Transverse colon (tissue), 4 donors: ENCODE measurements around the gene BMP2K. TPM values are rescaled to one million over a fixed set of nuclear protein-coding genes. Genes with fewer than 3 reads are reported as not detected.

Source experiments
- DNase-seq: peaks from one replicate; pipeline ENCODE4 v3.0.0-alpha.2; 2019
- H3K27ac ChIP-seq, 4 donors: fragments of 200-600 bp; sonication (generic); 2 replicates each; pipeline ENCODE4 v1.5.1; 2016 to 2018; ENCODE audit warnings: inconsistent platforms in 4 of 4
- H3K27me3 ChIP-seq: fragments of 200-600 bp; sonication (generic); 2 replicates; pipeline ENCODE4 v1.5.1; 2017; ENCODE audit warnings: inconsistent platforms
- H3K36me3 ChIP-seq, 4 donors: fragments of 200-600 bp; sonication (generic); 2 replicates each; pipeline ENCODE4 v1.5.1; 2017 to 2019; ENCODE audit warnings: inconsistent platforms in 4 of 4
- H3K4me1 ChIP-seq, 4 donors: fragments of 200-600 bp; sonication (generic); 2 replicates each; pipeline ENCODE4 v1.5.1; 2017 to 2020; ENCODE audit warnings: inconsistent platforms in 4 of 4
- H3K4me3 ChIP-seq, 4 donors: fragments of 200-600 bp; sonication (generic); 1 replicate in 1 of 4; 2 replicates in 3 of 4; pipeline versions ENCODE4 v1.5.1 to v1.6.1; 2017 to 2019; ENCODE audit warnings: inconsistent platforms in 4 of 4
- H3K9me3 ChIP-seq, 2 donors: fragments of 200-600 bp; sonication (generic); 2 replicates each; pipeline ENCODE4 v1.5.1; 2017 to 2019; ENCODE audit warnings: inconsistent platforms in 2 of 2
- CTCF ChIP-seq, 5 experiments: fragments of 200-600 bp in 3 of 5; fragments of 450-650 bp in 2 of 5; sonication (generic) in 3 of 5; IDR thresholded peaks; 1 replicate in 2 of 5; 2 replicates in 3 of 5; pipeline ENCODE4 v1.5.1; 2016 to 2017; ENCODE audit warnings: antibody characterized with exemption in 5 of 5, inconsistent platforms in 3 of 5, mild to moderate bottlenecking in 2 of 5, moderate library complexity in 1 of 5
- EP300 ChIP-seq: sonication (generic); formaldehyde crosslinking; IDR thresholded peaks from one replicate; pipeline ENCODE4 v1.6.1; 2017; ENCODE audit warnings: antibody characterized with exemption, low read depth
- POLR2A ChIP-seq: fragments of 450-650 bp; IDR thresholded peaks from one replicate; pipeline ENCODE4 v1.6.1; 2016; ENCODE audit warnings: antibody characterized with exemption, mild to moderate bottlenecking, moderate library complexity
- POLR2AphosphoS5 ChIP-seq, 3 donors: sonication (generic); formaldehyde crosslinking; IDR thresholded peaks; one replicate each; pipeline ENCODE4 v1.6.1; 2016; ENCODE audit warnings: antibody characterized with exemption in 3 of 3
- WGBS, 2 donors: methylation state at CpG; one replicate each; pipeline ENCODE4 v1.1.5; 2018; ENCODE audit warnings: low coverage in 1 of 2; 5-methylcytosine and 5-hydroxymethylcytosine counted together
- in situ Hi-C, 4 donors: fragments of 200-750 bp; cut with MboI; loops; one replicate each; pipeline versions ENCODE4 v1.15.0 to v1.15.1; 2017; ENCODE audit warnings: low sequenced_read_pairs in 3 of 4, low pct_ligation_motif_present in 1 of 4, low pct_unique_long_range_greater_than_20kb in 1 of 4
- intact Hi-C: fragments of 100-400 bp; cut with DNase I; formaldehyde crosslinking; loops from one replicate; pipeline ENCODE4 v1.15.1; 2023; ENCODE audit warnings: low total_unique reads
- total RNA-seq, 4 donors: library from RNA; depleted of rRNA; stranded (reverse); fragments of >200 nt; gene quantifications; one replicate each; pipeline ENCODE4 v1.1.0, GENCODE V29; 2016

Gene BMP2K
- total RNA-seq, 4 donors from 2014 or later: 12.3 to 147 (median 71.2) TPM

GRCh38 chr4:78753091-78753490 is 23.1 kb upstream of the BMP2K start:
- no peak for DNase-seq
- Histone ChIP-seq H3K9me3 (no peaks in the 10 kb centered on the region), H3K4me1 (peaks cover 0 to 14% (median 0%) of the 10 kb centered on the region in 4 donors), H3K4me3 (no peak overlapping the region), H3K27me3 (no peaks in the 10 kb centered on the region), H3K36me3 (no peaks in the 10 kb centered on the region), H3K27ac (no peak overlapping the region)
- TF ChIP-seq EP300 (no peak), POLR2AphosphoS5 (IDR thresholded peaks at IDR 0.05) (no peak), POLR2A (no peak), CTCF (IDR thresholded peaks at IDR 0.05) (no peak)
- in situ Hi-C loops: no loop called here
- intact Hi-C loops: no loop called here
- WGBS, 2 donors: 90 to 100% methylated on average over 1 to 2 of the region's 2 CpGs

GRCh38 chr4:78754872-78755271 is 21.3 kb upstream of the BMP2K start:
- no peak overlapping the region for H3K4me3 ChIP-seq
- no peak overlapping the region for H3K27ac ChIP-seq
- no peak for TF ChIP-seq POLR2A
- TF ChIP-seq POLR2AphosphoS5 (IDR thresholded peaks at IDR 0.05): no peak
- no peaks in the 10 kb centered on the region for H3K9me3 ChIP-seq
- no peak for DNase-seq
- intact Hi-C loops (no loop called here), in situ Hi-C loops (no loop called here)
- WGBS, 2 donors: 84 to 89% methylated on average over 3 of the region's 3 CpGs
- H3K36me3 ChIP-seq: no peaks in the 10 kb centered on the region
- no peaks in the 10 kb centered on the region for H3K27me3 ChIP-seq
- peaks cover 0 to 11% (median 0%) of the 10 kb centered on the region in 4 donors for H3K4me1 ChIP-seq

GRCh38 chr4:78756137-78756536 is 20.0 kb upstream of the BMP2K start:
- in situ Hi-C loops: no loop called here

GRCh38 chr4:78756776-78757175 is 19.4 kb upstream of the BMP2K start:
- in situ Hi-C loops: no loop called here
- H3K27me3 ChIP-seq: no peaks in the 10 kb centered on the region
- H3K36me3 ChIP-seq: no peaks in the 10 kb centered on the region
- no peak overlapping the region for H3K27ac ChIP-seq
- peaks cover 0 to 12% (median 0%) of the 10 kb centered on the region in 4 donors for H3K4me1 ChIP-seq
- H3K4me3 ChIP-seq: no peak overlapping the region
- no peak for DNase-seq
- WGBS, 2 donors: 85 to 90% methylated on average over 1 of the region's 1 CpG
- intact Hi-C loops: no loop called here
- no peaks in the 10 kb centered on the region for H3K9me3 ChIP-seq
- TF ChIP-seq POLR2AphosphoS5 (IDR thresholded peaks at IDR 0.05): no peak
- TF ChIP-seq CTCF (IDR thresholded peaks at IDR 0.05): no peak

More at GRCh38 chr4:78756137-78756536, 20.0 kb upstream of the BMP2K start:
- Histone ChIP-seq H3K27me3 (no peaks in the 10 kb centered on the region), H3K4me1 (peaks cover 0 to 11% (median 0%) of the 10 kb centered on the region in 4 donors), H3K9me3 (no peaks in the 10 kb centered on the region), H3K36me3 (no peaks in the 10 kb centered on the region), H3K27ac (no peak overlapping the region), H3K4me3 (no peak overlapping the region)
- intact Hi-C loops: no loop called here
- no peak for TF ChIP-seq POLR2A
- TF ChIP-seq EP300: no peak
- no peak for TF ChIP-seq CTCF (IDR thresholded peaks at IDR 0.05)
- no peak for TF ChIP-seq POLR2AphosphoS5 (IDR thresholded peaks at IDR 0.05)
- WGBS, 2 donors: 73 to 93% methylated on average over 3 of the region's 3 CpGs
- DNase-seq: no peak

- H3K9me3 ChIP-seq: no peaks in the 10 kb centered on the region
- no peak overlapping the region for H3K27ac ChIP-seq
- no peaks in the 10 kb centered on the region for H3K36me3 ChIP-seq
- intact Hi-C loops (no loop called here), in situ Hi-C loops (no loop called here)
- DNase-seq: no peak
- H3K27me3 ChIP-seq: no peaks in the 10 kb centered on the region
- 89 to 100% methylated on average over 1 of the region's 1 CpG for WGBS, 2 donors
- H3K4me3 ChIP-seq: no peak overlapping the region
- TF ChIP-seq CTCF (IDR thresholded peaks at IDR 0.05): no peak
- TF ChIP-seq POLR2A: no peak
- no peak for TF ChIP-seq POLR2AphosphoS5 (IDR thresholded peaks at IDR 0.05)
- TF ChIP-seq EP300: no peak
- H3K4me1 ChIP-seq: peaks cover 0 to 14% (median 0%) of the 10 kb centered on the region in 4 donors
Observed at GRCh38 chr4:78757574-78757973, 18.6 kb upstream of the BMP2K start.
